ENCODE measurements around the gene PRKCA. TPM values are rescaled to one million over a fixed set of nuclear protein-coding genes. Genes with fewer than 3 reads are reported as not detected.

PRKCA gene
- polyA plus RNA-seq, 1 experiment = 66.8 TPM

GRCh38 chr17:66822009-66822408 is 519.6 kb downstream of the PRKCA start:
- DNase-seq (ENCODE audit: low read depth, low spot score) = no peak
- H3K27me3 ChIP-seq (ENCODE audit: control insufficient read depth, insufficient read depth, low read length) = peaks cover 8% of the 10 kb centered on the region
- TF ChIP-seq, protein P1, sequence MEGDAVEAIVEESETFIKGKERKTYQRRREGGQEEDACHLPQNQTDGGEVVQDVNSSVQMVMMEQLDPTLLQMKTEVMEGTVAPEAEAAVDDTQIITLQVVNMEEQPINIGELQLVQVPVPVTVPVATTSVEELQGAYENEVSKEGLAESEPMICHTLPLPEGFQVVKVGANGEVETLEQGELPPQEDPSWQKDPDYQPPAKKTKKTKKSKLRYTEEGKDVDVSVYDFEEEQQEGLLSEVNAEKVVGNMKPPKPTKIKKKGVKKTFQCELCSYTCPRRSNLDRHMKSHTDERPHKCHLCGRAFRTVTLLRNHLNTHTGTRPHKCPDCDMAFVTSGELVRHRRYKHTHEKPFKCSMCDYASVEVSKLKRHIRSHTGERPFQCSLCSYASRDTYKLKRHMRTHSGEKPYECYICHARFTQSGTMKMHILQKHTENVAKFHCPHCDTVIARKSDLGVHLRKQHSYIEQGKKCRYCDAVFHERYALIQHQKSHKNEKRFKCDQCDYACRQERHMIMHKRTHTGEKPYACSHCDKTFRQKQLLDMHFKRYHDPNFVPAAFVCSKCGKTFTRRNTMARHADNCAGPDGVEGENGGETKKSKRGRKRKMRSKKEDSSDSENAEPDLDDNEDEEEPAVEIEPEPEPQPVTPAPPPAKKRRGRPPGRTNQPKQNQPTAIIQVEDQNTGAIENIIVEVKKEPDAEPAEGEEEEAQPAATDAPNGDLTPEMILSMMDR (IDR thresholded peaks at IDR 0.05; ENCODE audit: low read depth, low read length) = no peak
- ChIA-PET CTCF (no interaction called here), POLR2A (no interaction called here)
- H3K9me3 ChIP-seq (ENCODE audit: control insufficient read depth, insufficient read depth, low read length) = no peaks in the 10 kb centered on the region
- H3K27ac ChIP-seq (ENCODE audit: low read depth, low read length) = no peak overlapping the region
- no peak overlapping the region for H3K4me3 ChIP-seq (ENCODE audit: low read depth, low read length)

- H3K4me3 ChIP-seq (ENCODE audit: low read depth, low read length) = no peak overlapping the region
- ChIA-PET CTCF (no interaction called here), POLR2A (no interaction called here)
- H3K9me3 ChIP-seq (ENCODE audit: control insufficient read depth, insufficient read depth, low read length) = no peaks in the 10 kb centered on the region
- H3K27ac ChIP-seq (ENCODE audit: low read depth, low read length) = no peak overlapping the region
- H3K27me3 ChIP-seq (ENCODE audit: control insufficient read depth, insufficient read depth, low read length) = peaks cover 18% of the 10 kb centered on the region
- TF ChIP-seq, protein P1 (IDR thresholded peaks at IDR 0.05; ENCODE audit: low read depth, low read length) = no peak
- no peak for DNase-seq (ENCODE audit: low read depth, low spot score)
Observed at GRCh38 chr17:66826856-66827255, 524.4 kb downstream of the PRKCA start.

DNA sequence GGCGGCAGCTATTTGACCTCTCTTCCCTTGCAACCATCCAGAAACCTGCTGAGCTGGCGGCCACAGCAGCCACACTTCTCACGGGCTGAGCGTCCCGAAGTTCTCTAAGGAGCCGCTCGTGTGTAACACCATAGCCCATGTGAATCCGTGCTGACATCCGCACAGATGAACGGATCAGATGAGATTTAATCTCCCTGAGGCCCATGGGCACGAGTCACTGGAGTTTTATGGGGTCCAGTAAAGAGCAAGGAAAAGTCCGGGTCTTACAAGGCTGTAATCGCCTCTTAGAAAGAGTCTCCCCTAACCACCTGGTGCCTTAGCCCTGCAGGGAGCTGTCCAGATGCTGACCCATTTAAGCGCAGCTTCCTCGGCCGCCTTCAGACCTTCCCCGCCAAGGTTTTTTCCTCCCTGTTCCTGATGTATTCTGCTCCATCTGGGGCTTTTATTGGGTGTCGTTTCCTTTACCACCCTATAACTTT is 527.0 kb downstream of the PRKCA start:
- CTCF ChIA-PET = no interaction called here
- Histone ChIP-seq H3K4me3 (ENCODE audit: low read depth, low read length) (no peak overlapping the region), H3K9me3 (ENCODE audit: control insufficient read depth, insufficient read depth, low read length) (no peaks in the 10 kb centered on the region), H3K27me3 (ENCODE audit: control insufficient read depth, insufficient read depth, low read length) (peaks cover 16% of the 10 kb centered on the region), H3K27ac (ENCODE audit: low read depth, low read length) (no peak overlapping the region)
- peak; percentile 16 for DNase-seq (ENCODE audit: low read depth, low spot score)
- TF ChIP-seq, protein P1 (IDR thresholded peaks at IDR 0.05; ENCODE audit: low read depth, low read length) = no peak
- POLR2A ChIA-PET = no interaction called here

- H3K4me3 ChIP-seq (ENCODE audit: low read depth, low read length) = no peak overlapping the region
- no peaks in the 10 kb centered on the region for H3K9me3 ChIP-seq (ENCODE audit: control insufficient read depth, insufficient read depth, low read length)
- H3K27ac ChIP-seq (ENCODE audit: low read depth, low read length) = no peak overlapping the region
- DNase-seq (ENCODE audit: low read depth, low spot score) = no peak
- CTCF ChIA-PET = no interaction called here
- H3K27me3 ChIP-seq (ENCODE audit: control insufficient read depth, insufficient read depth, low read length) = peaks cover 19% of the 10 kb centered on the region
- TF ChIP-seq, protein P1 (IDR thresholded peaks at IDR 0.05; ENCODE audit: low read depth, low read length) = no peak
- POLR2A ChIA-PET = no interaction called here
Observed at GRCh38 chr17:66829883-66830282, 527.5 kb downstream of the PRKCA start.

GRCh38 chr17:66830451-66830850 is 528.0 kb downstream of the PRKCA start:
- no peak overlapping the region for H3K4me3 ChIP-seq (ENCODE audit: low read depth, low read length)
- ChIA-PET CTCF (no interaction called here), POLR2A (no interaction called here)
- H3K27ac ChIP-seq (ENCODE audit: low read depth, low read length) = no peak overlapping the region
- TF ChIP-seq, protein P1 (IDR thresholded peaks at IDR 0.05; ENCODE audit: low read depth, low read length) = no peak
- DNase-seq (ENCODE audit: low read depth, low spot score) = no peak
- H3K9me3 ChIP-seq (ENCODE audit: control insufficient read depth, insufficient read depth, low read length) = no peaks in the 10 kb centered on the region; the same call in 1 of the 2 replicates
- H3K27me3 ChIP-seq (ENCODE audit: control insufficient read depth, insufficient read depth, low read length) = peaks cover 24% of the 10 kb centered on the region
